ENCODE data around the gene LMAN1L. TPM values are rescaled to one million over a fixed set of nuclear protein-coding genes. Genes with fewer than 3 reads are reported as not detected.

The LMAN1L gene
- polyA plus RNA-seq, 1 donor (not counting 4 experiments of a cell fraction or from before 2014, with no cell fraction given), result not detected

GRCh38 chr15:74788042-74788682 is 24.5 kb upstream of the LMAN1L start:
- H3K27me3 ChIP-seq (ENCODE audit: control insufficient read depth, extremely low read depth, insufficient read depth, low read length), result no peaks in the 10 kb centered on the region
- peaks cover 95% of the 10 kb centered on the region for H3K79me2 ChIP-seq (ENCODE audit: control insufficient read depth, insufficient read depth, low read length)
- no peak overlapping the region for H2AFZ ChIP-seq (ENCODE audit: control insufficient read depth, low read length)
- peaks cover 3 to 10% of the 10 kb centered on the region in 2 experiments for H3K36me3 ChIP-seq (ENCODE audit: control insufficient read depth in 2 of 2, extremely low read depth in 1 of 2, insufficient read depth in 2 of 2, low read length in 2 of 2)
- peaks cover 19% of the 10 kb centered on the region for H3K9me1 ChIP-seq (ENCODE audit: control insufficient read depth, extremely low read depth, insufficient read depth, low read length)
- FAIRE-seq (no peak), DNase-seq (ENCODE audit: low read depth, low spot score) (no peak)
- no peak overlapping the region for H3K9ac ChIP-seq (ENCODE audit: control insufficient read depth, extremely low read depth, insufficient read depth, low read length)
- peaks cover 71% of the 10 kb centered on the region for H3K4me1 ChIP-seq (ENCODE audit: control insufficient read depth, extremely low read depth, insufficient read depth, low read length)
- no peak overlapping the region for H3K27ac ChIP-seq (ENCODE audit: control insufficient read depth, insufficient read depth, low read length)
- H3K4me3 ChIP-seq (ENCODE audit: control insufficient read depth in 2 of 3, extremely low read depth in 1 of 3, insufficient read depth in 2 of 3, low read depth in 1 of 3, low read length in 3 of 3), result no peak overlapping the region
- peaks cover 33% of the 10 kb centered on the region for H4K20me1 ChIP-seq (ENCODE audit: control insufficient read depth, extremely low read depth, insufficient read depth, low read length)
- TF ChIP-seq CTCF (optimal IDR thresholded peaks at IDR 0.05 in 1 of 3, IDR thresholded peaks at IDR 0.05 in 1 of 3, conservative IDR thresholded peaks at IDR 0.05 in 1 of 3; ENCODE audit: extremely low read depth in 1 of 3, insufficient read depth in 2 of 3, low read length in 3 of 3), result no peak
- no peak for TF ChIP-seq EZH2 (IDR thresholded peaks at IDR 0.05; ENCODE audit: low read length)
- no peak overlapping the region for H3K4me2 ChIP-seq (ENCODE audit: control insufficient read depth, extremely low read depth, insufficient read depth, low read depth, low read length)
- dilution Hi-C loops (cut with MboI; ENCODE audit: extremely low pct_ligation_motif_present, low sequenced_read_pairs), result no loop called here
- no peaks in the 10 kb centered on the region for H3K9me3 ChIP-seq (ENCODE audit: control insufficient read depth, low read depth, low read length)

- peaks cover 71% of the 10 kb centered on the region for H3K4me1 ChIP-seq (ENCODE audit: control insufficient read depth, extremely low read depth, insufficient read depth, low read length)
- no peak for TF ChIP-seq EZH2 (IDR thresholded peaks at IDR 0.05; ENCODE audit: low read length)
- no peak for TF ChIP-seq CTCF (optimal IDR thresholded peaks at IDR 0.05 in 1 of 3, IDR thresholded peaks at IDR 0.05 in 1 of 3, conservative IDR thresholded peaks at IDR 0.05 in 1 of 3; ENCODE audit: extremely low read depth in 1 of 3, insufficient read depth in 2 of 3, low read length in 3 of 3)
- H3K4me2 ChIP-seq (ENCODE audit: control insufficient read depth, extremely low read depth, insufficient read depth, low read depth, low read length), result peak overlapping the region; percentile 46
- H3K4me3 ChIP-seq (ENCODE audit: control insufficient read depth in 2 of 3, extremely low read depth in 1 of 3, insufficient read depth in 2 of 3, low read depth in 1 of 3, low read length in 3 of 3), result no peak overlapping the region
- no peaks in the 10 kb centered on the region for H3K27me3 ChIP-seq (ENCODE audit: control insufficient read depth, extremely low read depth, insufficient read depth, low read length)
- dilution Hi-C loops (cut with MboI; ENCODE audit: extremely low pct_ligation_motif_present, low sequenced_read_pairs), result no loop called here
- peaks cover 35% of the 10 kb centered on the region for H4K20me1 ChIP-seq (ENCODE audit: control insufficient read depth, extremely low read depth, insufficient read depth, low read length)
- H3K27ac ChIP-seq (ENCODE audit: control insufficient read depth, insufficient read depth, low read length), result no peak overlapping the region
- no peak overlapping the region for H2AFZ ChIP-seq (ENCODE audit: control insufficient read depth, low read length)
- peaks cover 93% of the 10 kb centered on the region for H3K79me2 ChIP-seq (ENCODE audit: control insufficient read depth, insufficient read depth, low read length)
- FAIRE-seq (no peak), DNase-seq (ENCODE audit: low read depth, low spot score) (no peak)
- H3K9me1 ChIP-seq (ENCODE audit: control insufficient read depth, extremely low read depth, insufficient read depth, low read length), result peaks cover 18% of the 10 kb centered on the region
- no peaks in the 10 kb centered on the region for H3K9me3 ChIP-seq (ENCODE audit: control insufficient read depth, low read depth, low read length)
- peak overlapping the region; percentile 4 for H3K9ac ChIP-seq (ENCODE audit: control insufficient read depth, extremely low read depth, insufficient read depth, low read length)
- peaks cover 3 to 10% of the 10 kb centered on the region in 2 experiments for H3K36me3 ChIP-seq (ENCODE audit: control insufficient read depth in 2 of 2, extremely low read depth in 1 of 2, insufficient read depth in 2 of 2, low read length in 2 of 2)
Measured at GRCh38 chr15:74788683-74789151, 23.9 kb upstream of the LMAN1L start.
